Measurements from ENCODE around the gene SKI.

The SKI gene

DNA sequence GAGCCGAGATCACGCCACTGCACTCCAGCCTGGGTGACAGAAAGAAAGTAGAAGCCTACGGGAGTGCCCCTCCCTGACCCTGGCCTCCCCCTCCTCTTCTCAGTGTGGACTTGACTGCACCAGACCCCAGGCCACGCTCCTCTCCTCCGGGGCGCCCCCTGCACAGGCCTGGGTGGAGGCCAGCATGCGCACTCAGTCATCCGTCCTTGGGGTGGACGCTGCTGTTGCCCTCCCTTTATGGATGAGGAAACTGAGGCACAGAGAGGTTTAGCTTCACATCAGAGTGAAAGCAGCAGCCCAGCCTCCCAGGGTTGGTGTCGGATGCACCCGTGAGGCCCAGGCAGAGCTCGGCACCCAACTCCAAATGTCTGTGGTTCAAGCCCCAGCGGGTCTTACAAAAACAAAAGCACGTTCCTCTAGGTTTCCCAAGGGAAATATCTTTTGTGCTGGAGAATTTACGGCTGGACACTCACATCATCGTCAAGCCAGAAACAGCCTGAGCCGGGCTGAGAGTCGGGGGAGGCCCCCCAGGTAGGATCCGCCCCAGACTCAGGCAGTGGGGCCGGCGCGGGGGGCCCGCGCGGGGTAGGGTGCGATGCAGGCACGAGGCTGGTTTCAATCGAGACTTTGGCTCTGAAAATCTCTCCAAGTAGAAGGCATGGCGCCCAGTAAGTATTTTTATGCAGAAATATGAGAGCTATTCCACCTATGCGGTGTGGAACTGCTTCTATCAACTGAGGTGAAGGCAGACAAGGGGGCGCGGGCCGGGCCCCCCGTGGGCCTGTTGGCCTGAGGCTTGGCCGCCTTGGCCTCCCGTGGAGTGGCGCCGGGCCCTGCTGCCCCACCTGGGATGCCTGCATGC lies 126.6 kb downstream of the SKI start:
- no peak for DNase-seq (ENCODE audit: extremely low spot score)
- TF ChIP-seq, protein P1, sequence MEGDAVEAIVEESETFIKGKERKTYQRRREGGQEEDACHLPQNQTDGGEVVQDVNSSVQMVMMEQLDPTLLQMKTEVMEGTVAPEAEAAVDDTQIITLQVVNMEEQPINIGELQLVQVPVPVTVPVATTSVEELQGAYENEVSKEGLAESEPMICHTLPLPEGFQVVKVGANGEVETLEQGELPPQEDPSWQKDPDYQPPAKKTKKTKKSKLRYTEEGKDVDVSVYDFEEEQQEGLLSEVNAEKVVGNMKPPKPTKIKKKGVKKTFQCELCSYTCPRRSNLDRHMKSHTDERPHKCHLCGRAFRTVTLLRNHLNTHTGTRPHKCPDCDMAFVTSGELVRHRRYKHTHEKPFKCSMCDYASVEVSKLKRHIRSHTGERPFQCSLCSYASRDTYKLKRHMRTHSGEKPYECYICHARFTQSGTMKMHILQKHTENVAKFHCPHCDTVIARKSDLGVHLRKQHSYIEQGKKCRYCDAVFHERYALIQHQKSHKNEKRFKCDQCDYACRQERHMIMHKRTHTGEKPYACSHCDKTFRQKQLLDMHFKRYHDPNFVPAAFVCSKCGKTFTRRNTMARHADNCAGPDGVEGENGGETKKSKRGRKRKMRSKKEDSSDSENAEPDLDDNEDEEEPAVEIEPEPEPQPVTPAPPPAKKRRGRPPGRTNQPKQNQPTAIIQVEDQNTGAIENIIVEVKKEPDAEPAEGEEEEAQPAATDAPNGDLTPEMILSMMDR (IDR thresholded peaks at IDR 0.05; ENCODE audit: control extremely low read depth, extremely low read depth, low read depth, missing control alignments) = no peak
- ChIA-PET CTCF (interaction anchor here (1.7 kb wide), 1 partner anchor 160 kb away, joined by 3 read pairs; no protein-coding TSS in a partner anchor), POLR2A (no interaction called here)

DNA sequence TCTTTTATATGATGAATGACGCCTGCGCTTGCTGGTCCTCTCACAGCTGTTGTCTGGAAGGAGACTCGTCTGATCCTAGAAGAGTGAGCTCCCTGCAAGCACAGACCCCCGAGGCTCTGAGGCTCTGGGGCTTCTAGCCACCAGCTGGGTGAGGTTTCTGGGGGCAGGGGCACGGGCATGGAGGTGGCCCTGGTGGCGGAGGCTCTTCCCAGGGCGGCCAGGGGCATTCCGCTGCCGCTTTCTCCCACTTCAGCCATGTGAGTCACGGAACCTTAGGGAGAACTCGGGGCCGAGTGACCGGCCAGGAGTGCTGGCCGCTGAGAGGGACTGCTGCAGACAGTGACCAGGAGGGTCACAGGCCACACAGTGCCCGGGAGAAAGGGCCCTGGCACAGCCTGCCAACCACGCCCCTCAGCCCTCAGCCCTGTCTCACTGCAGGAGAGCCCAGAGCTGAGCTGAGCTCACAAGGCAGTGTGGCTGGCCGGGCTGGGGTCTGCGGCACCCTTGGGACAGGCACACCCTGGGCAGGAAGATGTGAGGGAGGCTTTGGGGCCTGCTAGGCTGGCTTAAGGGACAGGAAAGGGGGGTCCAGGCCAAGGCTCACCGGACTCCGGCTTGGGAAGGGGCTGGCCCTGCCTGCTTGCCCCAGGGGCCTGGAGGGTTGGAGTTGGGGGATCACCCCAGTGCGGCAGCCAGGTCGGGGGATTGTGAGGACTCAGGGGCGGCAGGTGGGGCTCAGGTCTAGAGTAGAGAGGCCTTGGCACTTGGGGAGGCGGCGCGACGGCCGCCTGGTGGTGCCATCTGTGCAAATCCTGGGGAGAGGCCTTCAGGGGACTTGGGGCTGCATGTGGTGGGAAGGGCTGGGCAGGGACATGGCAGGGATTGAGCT lies 127.5 kb downstream of the SKI start:
- DNase-seq (ENCODE audit: extremely low spot score) = no peak
- TF ChIP-seq, protein P1 (IDR thresholded peaks at IDR 0.05; ENCODE audit: control extremely low read depth, extremely low read depth, low read depth, missing control alignments) = no peak
- CTCF ChIA-PET = interaction anchor here (1.7 kb wide), 1 partner anchor 161 kb away, joined by 3 read pairs; no protein-coding TSS in a partner anchor
- POLR2A ChIA-PET = no interaction called here

DNA sequence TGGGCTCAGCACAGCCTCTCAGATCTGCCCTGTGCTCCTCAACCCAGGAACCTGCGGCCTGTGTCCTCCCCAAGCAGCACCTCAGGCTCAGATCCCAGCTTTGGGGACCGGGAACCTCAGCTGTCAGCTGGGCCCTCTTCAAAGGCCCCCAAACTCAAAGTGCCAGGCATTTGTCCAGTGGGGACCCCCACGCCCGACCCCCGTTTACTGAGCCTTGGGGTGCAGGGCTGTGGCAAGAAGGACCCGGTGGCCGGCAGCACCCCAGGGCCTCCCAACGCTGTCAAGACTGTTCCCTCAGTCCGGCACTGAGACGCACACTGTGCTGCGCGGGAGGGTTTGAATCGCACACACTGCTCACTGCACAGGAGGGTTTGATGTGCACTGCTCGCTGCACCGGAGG lies 128.3 kb downstream of the SKI start:
- POLR2A ChIA-PET = no interaction called here
- CTCF ChIA-PET = no interaction called here
- TF ChIP-seq, protein P1 (IDR thresholded peaks at IDR 0.05; ENCODE audit: control extremely low read depth, extremely low read depth, low read depth, missing control alignments) = no peak
- DNase-seq (ENCODE audit: extremely low spot score) = no peak

DNA sequence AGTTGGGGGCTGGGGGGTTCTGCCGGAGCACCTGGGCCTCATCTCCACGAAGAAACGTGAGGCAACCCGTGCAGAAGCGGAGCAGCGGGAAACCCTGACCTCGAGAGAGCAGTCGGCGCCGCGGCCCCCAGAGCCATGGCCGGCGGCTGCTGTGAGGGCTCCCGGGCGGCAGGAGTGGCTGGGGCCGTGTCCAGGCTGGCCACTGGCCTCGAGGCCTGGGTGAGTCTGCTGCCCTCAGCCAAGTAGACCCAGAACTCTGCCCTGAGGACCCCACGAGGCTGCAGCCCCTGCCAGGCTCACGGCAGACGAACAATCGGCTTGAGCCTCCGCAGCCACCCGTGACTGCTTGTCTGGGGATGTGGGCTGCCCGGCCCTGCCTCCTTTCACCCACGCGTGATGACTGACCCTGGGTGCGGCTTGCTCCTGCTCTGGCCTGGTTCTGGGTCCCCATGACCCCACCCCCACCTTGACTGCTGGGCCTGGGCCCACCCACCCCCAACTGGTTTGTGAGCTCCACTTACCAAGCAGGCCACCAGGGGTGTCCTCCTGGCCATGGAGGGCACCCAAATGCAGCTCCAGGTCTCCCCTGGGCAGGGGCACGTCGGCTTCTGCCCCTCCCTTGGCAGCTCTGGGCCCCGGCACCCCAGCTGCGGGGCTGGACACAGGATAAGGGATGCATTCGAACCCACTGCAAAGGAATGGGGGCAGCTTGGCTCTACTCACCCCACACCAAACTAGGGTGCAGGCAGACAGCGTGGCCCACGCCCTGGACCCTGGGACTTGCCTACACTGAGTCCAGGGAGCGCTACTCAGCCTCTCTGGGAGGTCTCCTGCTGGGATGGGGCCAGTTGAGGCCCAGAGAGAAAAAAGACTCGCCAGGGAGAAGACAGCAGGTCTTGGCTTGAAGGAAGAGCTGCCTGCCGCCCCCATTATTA lies 129.1 kb downstream of the SKI start:
- no peak for DNase-seq (ENCODE audit: extremely low spot score)
- ChIA-PET POLR2A (no interaction called here), CTCF (interaction anchor here (1.6 kb wide), 1 partner anchor 25 kb away, joined by 5 read pairs; no protein-coding TSS in a partner anchor)
- TF ChIP-seq, protein P1 (IDR thresholded peaks at IDR 0.05; ENCODE audit: control extremely low read depth, extremely low read depth, low read depth, missing control alignments) = no peak

DNA sequence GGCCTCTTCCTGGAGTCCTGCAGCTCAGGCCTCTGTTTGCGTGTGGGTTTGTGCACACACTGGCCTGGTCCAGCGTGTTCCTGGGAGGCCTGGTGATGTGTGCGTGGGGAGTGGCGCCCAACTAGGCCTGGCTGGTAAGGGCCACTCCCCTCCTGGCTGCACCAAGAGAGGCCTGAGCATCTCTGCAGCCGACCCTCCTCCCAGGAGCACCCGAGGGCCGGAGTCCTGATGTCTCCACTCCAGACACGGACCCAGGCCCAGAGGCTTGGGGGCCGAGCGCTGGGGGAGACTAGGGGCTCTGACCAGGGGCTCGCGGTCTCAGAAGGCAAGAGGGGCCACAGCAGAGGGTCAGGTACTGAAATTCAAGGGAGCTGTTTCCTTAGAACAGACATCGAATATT lies 130.0 kb downstream of the SKI start:
- CTCF ChIA-PET = interaction anchor here (1.6 kb wide), 1 partner anchor 24 kb away, joined by 5 read pairs; no protein-coding TSS in a partner anchor
- POLR2A ChIA-PET = no interaction called here
- no peak for DNase-seq (ENCODE audit: extremely low spot score)
- TF ChIP-seq, protein P1 (IDR thresholded peaks at IDR 0.05; ENCODE audit: control extremely low read depth, extremely low read depth, low read depth, missing control alignments) = no peak
